GM12878 (cell line): ENCODE measurements around the gene PPARD. TPM values are rescaled to one million over a fixed set of nuclear protein-coding genes. Genes with fewer than 3 reads are reported as not detected.

Experiments
- ATAC-seq: fragments of 200-7000 bp; cut with Tn5 transposase; 3 replicates; pipeline ENCODE4 v1.9.1; 2020; ENCODE audit warnings: mild to moderate bottlenecking, moderate library complexity
- BruUV-seq: library from RNA; stranded (reverse); fragments of 400-500 nt; replicated peaks from 2 replicates; lab custom pipeline; 2021; lab: Mats Ljungman, UMichigan
- CTCF ChIA-PET: fragments of 300-600 bp; sonication (Branson Sonifier 250); formaldehyde crosslinking; extraction: SDS; loops from one replicate; lab custom pipeline; 2021; ENCODE audit warnings: inconsistent platforms; lab: Yijun Ruan, JAX
- POLR2A ChIA-PET: fragments of 350-600 bp; formaldehyde crosslinking; extraction: SDS; loops from one replicate; lab custom pipeline; 2021; ENCODE audit warnings: inconsistent platforms; lab: Charles Lee
- RAD21 ChIA-PET: fragments of 300-600 bp; sonication (Branson Sonifier 250); formaldehyde crosslinking; loops from one replicate; lab custom pipeline; 2023; ENCODE audit warnings: antibody characterized with exemption; ENCODE audit not compliant: unreplicated experiment; lab: Charles Lee
- SMC1A ChIA-PET: fragments of 300-600 bp; sonication (Branson Sonifier 250); formaldehyde crosslinking; loops from one replicate; lab custom pipeline; 2023; ENCODE audit not compliant: unreplicated experiment, uncharacterized antibody; lab: Charles Lee
- DNase-seq: peaks from one replicate; pipeline ENCODE4 v3.0.0-alpha.2; 2011; ENCODE audit warnings: low read depth, low spot score
- FAIRE-seq: peaks from 3 replicates; lab custom pipeline; 2011; peaks lifted over from hg19 to GRCh38; lab: Jason Lieb, UNC
- H2AFZ ChIP-seq: 2 replicates; pipeline ENCODE4 v1.6.0; 2011; ENCODE audit warnings: low read depth, low read length, control low read depth; ENCODE audit not compliant: control insufficient read depth
- H3K27ac ChIP-seq: 2 replicates; pipeline ENCODE4 v1.5.1; 2011; ENCODE audit warnings: control low read depth; ENCODE audit not compliant: control insufficient read depth, insufficient read depth
- H3K27me3 ChIP-seq, 2 experiments: replicated peaks in 1 of 2; 2 replicates each; pipeline versions ENCODE4 v1.6.0 to v1.6.1; 2011; ENCODE audit warnings: low read length in 1 of 2; ENCODE audit not compliant: control insufficient read depth in 2 of 2, insufficient read depth in 2 of 2
- H3K36me3 ChIP-seq, 2 experiments: 2 replicates each; pipeline ENCODE4 v1.5.1; 2011; ENCODE audit warnings: low read length in 1 of 2; ENCODE audit not compliant: control insufficient read depth in 2 of 2, insufficient read depth in 2 of 2
- H3K4me1 ChIP-seq: 2 replicates; pipeline ENCODE4 v1.6.1; 2011; ENCODE audit warnings: mild to moderate bottlenecking, low read length, moderate library complexity, mixed read lengths; ENCODE audit not compliant: control insufficient read depth, insufficient read depth
- H3K4me2 ChIP-seq: 2 replicates; pipeline ENCODE4 v1.6.0; 2011; ENCODE audit warnings: control low read depth; ENCODE audit not compliant: control insufficient read depth, insufficient read depth
- H3K4me3 ChIP-seq: fragments of 200-600 bp; sonication (generic); 2 replicates; pipeline ENCODE4 v1.5.1; 2016
- H3K79me2 ChIP-seq: 2 replicates; pipeline ENCODE4 v1.6.0; 2011; ENCODE audit warnings: low read length; ENCODE audit not compliant: control insufficient read depth, insufficient read depth
- H3K9ac ChIP-seq: 2 replicates; pipeline ENCODE4 v1.8.0; 2011; ENCODE audit warnings: low read length, control low read depth, mixed read lengths; ENCODE audit not compliant: control insufficient read depth, insufficient read depth
- H3K9me3 ChIP-seq: replicated peaks from 3 replicates; pipeline ENCODE4 v1.5.1; 2011; ENCODE audit warnings: mild to moderate bottlenecking, low read length; ENCODE audit not compliant: control insufficient read depth, insufficient read depth
- H4K20me1 ChIP-seq: 2 replicates; pipeline ENCODE4 v1.6.0; 2011; ENCODE audit not compliant: control insufficient read depth, insufficient read depth
- BACH1 ChIP-seq: fragments of 450-650 bp; IDR thresholded peaks from 2 replicates; pipeline ENCODE4 v1.6.1; 2017; ENCODE audit warnings: mild to moderate bottlenecking, borderline replicate concordance
- CBX3 ChIP-seq: fragments of 200-600 bp; sonication (generic); IDR thresholded peaks from 2 replicates; pipeline ENCODE4 v1.6.1; 2016; ENCODE audit warnings: low read depth, borderline replicate concordance
- CEBPB ChIP-seq, 2 experiments: fragments of 150-350 bp in 1 of 2; IDR thresholded peaks; 2 replicates each; pipeline ENCODE4 v1.6.1; 2012 to 2014; ENCODE audit warnings: low read depth in 2 of 2, low read length in 2 of 2, borderline replicate concordance in 1 of 2, inconsistent platforms in 1 of 2
- KAT2A ChIP-seq: conservative IDR thresholded peaks from 2 replicates; pipeline ENCODE4 v1.6.1; 2011; ENCODE audit warnings: low read depth, low read length; ENCODE audit not compliant: control insufficient read depth
- KDM1A ChIP-seq: fragments of 200-600 bp; sonication (generic); IDR thresholded peaks from 2 replicates; pipeline ENCODE4 v1.6.1; 2016; ENCODE audit warnings: borderline replicate concordance
- PML ChIP-seq: IDR thresholded peaks from 2 replicates; pipeline ENCODE4 v1.6.1; 2012; ENCODE audit warnings: low read length, inconsistent platforms
- SIX5 ChIP-seq: IDR thresholded peaks from 2 replicates; pipeline ENCODE4 v1.6.1; 2011; ENCODE audit warnings: mild to moderate bottlenecking, low read depth, low read length, moderate library complexity; ENCODE audit not compliant: severe bottlenecking
- SMAD5 ChIP-seq: IDR thresholded peaks from 2 replicates; pipeline ENCODE4 v1.6.1; 2016; ENCODE audit warnings: antibody characterized with exemption, low read depth
- SMARCA5 ChIP-seq: fragments of 450-650 bp; IDR thresholded peaks from 2 replicates; pipeline ENCODE4 v1.6.1; 2017; ENCODE audit warnings: mild to moderate bottlenecking
- SPI1 ChIP-seq: IDR thresholded peaks from 2 replicates; pipeline ENCODE4 v1.6.1; 2011; ENCODE audit warnings: low read depth, mild to moderate bottlenecking, low read length, moderate library complexity, borderline replicate concordance; ENCODE audit not compliant: insufficient read depth
- SREBF1 ChIP-seq: IDR thresholded peaks from 2 replicates; pipeline ENCODE4 v1.6.1; 2012; ENCODE audit warnings: mild to moderate bottlenecking, low read length
- WGBS: methylation state at CpG from one replicate; pipeline ENCODE4 v1.1.6; 2016; ENCODE audit warnings: low lambda C conversion rate; ENCODE audit not compliant: insufficient replicate concordance, insufficient coverage; ENCODE audit errors: missing lambda C conversion rate; 5-methylcytosine and 5-hydroxymethylcytosine counted together
- in situ Hi-C: fragments of 300-500 bp; cut with MboI; formaldehyde crosslinking; loops from 9 replicates; pipeline ENCODE4 v1.14.3; 2018; ENCODE audit warnings: mixed read lengths
- intact Hi-C: fragments of 100-400 bp; cut with micrococcal nuclease; formaldehyde crosslinking; loops from one replicate; pipeline ENCODE4 v1.14.2; 2022; ENCODE audit not compliant: unreplicated experiment
- polyA plus RNA-seq, 11 experiments: library from polyadenylated mRNA; depleted of rRNA in 4 of 11; unstranded in 6 of 11; stranded (reverse) in 5 of 11; fragments of >200 nt; fragmentation: Nextera tagmentation in 4 of 11; fragmentation: Illumina TruSeq in 1 of 11; extraction: Ambion mirVana in 4 of 11; extraction: Trizol in 1 of 11; gene quantifications; 1 replicate in 1 of 11; 2 replicates in 10 of 11; pipeline versions ENCODE4 v1.2.1 to v1.2.3, GENCODE V29; 2011 to 2016; ENCODE audit warnings: inconsistent platforms in 2 of 11, missing spikeins in 2 of 11, low read depth in 1 of 11
- total RNA-seq, 4 experiments: library from RNA; depleted of rRNA in 3 of 4; stranded (reverse); fragments of >200 nt in 3 of 4; fragmentation: Illumina TruSeq in 1 of 4; extraction: Trizol in 1 of 4; gene quantifications; 2 replicates each; pipeline versions ENCODE4 v1.2.1 to v1.2.3, GENCODE V29; 2013 to 2021
- TF ChIP-seq, protein P1 (sequence below): fragments of 450-650 bp; IDR thresholded peaks from 2 replicates; pipeline ENCODE4 v1.6.1; 2016; ENCODE audit warnings: mild to moderate bottlenecking, moderate library complexity, borderline replicate concordance
- TF ChIP-seq, protein P2 (sequence below): IDR thresholded peaks from 2 replicates; pipeline ENCODE4 v1.6.1; 2011; ENCODE audit warnings: borderline replicate concordance, low read depth, mild to moderate bottlenecking, moderate library complexity, mixed read lengths, low read length; ENCODE audit not compliant: insufficient read depth; ENCODE audit errors: extremely low read length
- TF ChIP-seq, protein P3 (sequence below): fragments of 150-350 bp; IDR thresholded peaks from 2 replicates; pipeline ENCODE4 v1.6.1; 2014; ENCODE audit warnings: mild to moderate bottlenecking, low read depth, low read length
- TF ChIP-seq, protein P4 (sequence below): IDR thresholded peaks from 2 replicates; pipeline ENCODE4 v1.6.1; 2011; ENCODE audit warnings: mild to moderate bottlenecking, low read depth, low read length, moderate library complexity; ENCODE audit not compliant: insufficient replicate concordance

The PPARD gene
- total and polyA plus RNA-seq, 10 of the 15 experiments (the other 5 are each of a cell fraction or from before 2014, with no cell fraction given) = 0.05 to 12.6 (median 6.7) TPM

DNA sequence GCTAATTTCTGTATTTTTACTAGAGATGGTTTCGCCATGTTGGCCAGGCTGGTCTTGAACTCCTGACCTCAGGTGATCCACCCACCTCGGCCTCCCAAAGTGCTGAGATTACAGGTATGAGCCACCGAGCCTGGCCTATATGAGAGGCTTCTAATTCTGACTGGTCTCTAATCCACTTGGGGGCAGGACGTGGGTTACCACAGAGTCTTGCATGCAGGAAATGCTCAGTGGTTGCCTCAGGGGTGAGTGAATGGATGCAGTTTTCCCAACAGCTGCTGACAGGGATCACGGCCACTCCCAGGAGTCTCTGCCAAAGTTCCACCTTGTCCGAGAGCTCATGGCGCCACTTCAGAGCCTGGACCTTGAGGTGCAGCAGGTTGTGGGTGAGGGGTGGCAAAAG lies 103.3 kb downstream of the PPARD start (continued):
- TF ChIP-seq, protein P1, sequence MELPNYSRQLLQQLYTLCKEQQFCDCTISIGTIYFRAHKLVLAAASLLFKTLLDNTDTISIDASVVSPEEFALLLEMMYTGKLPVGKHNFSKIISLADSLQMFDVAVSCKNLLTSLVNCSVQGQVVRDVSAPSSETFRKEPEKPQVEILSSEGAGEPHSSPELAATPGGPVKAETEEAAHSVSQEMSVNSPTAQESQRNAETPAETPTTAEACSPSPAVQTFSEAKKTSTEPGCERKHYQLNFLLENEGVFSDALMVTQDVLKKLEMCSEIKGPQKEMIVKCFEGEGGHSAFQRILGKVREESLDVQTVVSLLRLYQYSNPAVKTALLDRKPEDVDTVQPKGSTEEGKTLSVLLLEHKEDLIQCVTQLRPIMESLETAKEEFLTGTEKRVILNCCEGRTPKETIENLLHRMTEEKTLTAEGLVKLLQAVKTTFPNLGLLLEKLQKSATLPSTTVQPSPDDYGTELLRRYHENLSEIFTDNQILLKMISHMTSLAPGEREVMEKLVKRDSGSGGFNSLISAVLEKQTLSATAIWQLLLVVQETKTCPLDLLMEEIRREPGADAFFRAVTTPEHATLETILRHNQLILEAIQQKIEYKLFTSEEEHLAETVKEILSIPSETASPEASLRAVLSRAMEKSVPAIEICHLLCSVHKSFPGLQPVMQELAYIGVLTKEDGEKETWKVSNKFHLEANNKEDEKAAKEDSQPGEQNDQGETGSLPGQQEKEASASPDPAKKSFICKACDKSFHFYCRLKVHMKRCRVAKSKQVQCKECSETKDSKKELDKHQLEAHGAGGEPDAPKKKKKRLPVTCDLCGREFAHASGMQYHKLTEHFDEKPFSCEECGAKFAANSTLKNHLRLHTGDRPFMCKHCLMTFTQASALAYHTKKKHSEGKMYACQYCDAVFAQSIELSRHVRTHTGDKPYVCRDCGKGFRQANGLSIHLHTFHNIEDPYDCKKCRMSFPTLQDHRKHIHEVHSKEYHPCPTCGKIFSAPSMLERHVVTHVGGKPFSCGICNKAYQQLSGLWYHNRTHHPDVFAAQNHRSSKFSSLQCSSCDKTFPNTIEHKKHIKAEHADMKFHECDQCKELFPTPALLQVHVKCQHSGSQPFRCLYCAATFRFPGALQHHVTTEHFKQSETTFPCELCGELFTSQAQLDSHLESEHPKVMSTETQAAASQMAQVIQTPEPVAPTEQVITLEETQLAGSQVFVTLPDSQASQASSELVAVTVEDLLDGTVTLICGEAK = no peak
- no peak for TF ChIP-seq SIX5
- no peak for TF ChIP-seq CEBPB (IDR thresholded peaks at IDR 0.05; ENCODE audit: borderline replicate concordance in 1 of 2, low read depth in 2 of 2, low read length in 2 of 2)
- TF ChIP-seq SPI1 = no peak
- TF ChIP-seq BACH1 = no peak
- no peak for TF ChIP-seq KAT2A
- TF ChIP-seq SREBF1 = no peak

DNA sequence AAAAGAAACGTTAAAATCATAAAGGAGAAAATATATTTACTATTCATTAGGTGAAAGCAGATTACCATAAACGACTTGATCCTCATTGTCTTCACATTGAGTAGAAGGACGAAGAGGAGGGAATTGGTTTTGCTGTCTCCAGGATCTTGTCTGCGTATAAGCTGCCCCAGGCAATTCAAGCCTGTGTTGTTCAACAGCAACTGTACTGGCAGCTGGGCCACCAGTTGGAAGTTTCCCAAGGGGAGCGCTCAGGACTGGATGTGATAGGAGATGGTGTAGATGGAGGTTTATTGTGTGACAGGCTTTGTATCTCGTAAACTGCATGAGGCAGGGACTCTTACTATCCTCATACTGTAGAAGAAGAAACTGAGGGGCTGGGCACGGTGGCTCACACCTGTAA lies 105.8 kb downstream of the PPARD start:
- DNase-seq = no peak
- in situ Hi-C loops (no loop called here), intact Hi-C loops (no loop called here)
- H3K4me1 ChIP-seq = peaks cover 5% of the 10 kb centered on the region
- no peaks in the 10 kb centered on the region for H3K36me3 ChIP-seq
- no peak overlapping the region for H3K9ac ChIP-seq
- ChIA-PET RAD21 (interaction anchor here (0.8 to 8.7 kb wide), 7 partner anchors 18 to 151 kb away, joined by 3 to 125 read pairs (median 4); partner anchors contain the start of genes DEF6 and PPARD), SMC1A (interaction anchor here (0.7 to 6.8 kb wide), 6 partner anchors 9 to 150 kb away, joined by 3 to 116 read pairs (median 14); partner anchors contain the start of genes DEF6 and PPARD), POLR2A (interaction anchor here (0.6 to 1.0 kb wide), 2 partner anchors 151 to 455 kb away, joined by 3 to 5 read pairs; partner anchors contain the start of gene DEF6), CTCF (interaction anchor here (1.0 to 6.5 kb wide), 11 partner anchors 14 to 154 kb away, joined by 3 to 177 read pairs (median 7); partner anchors contain the start of genes DEF6 and PPARD)
- no peak for FAIRE-seq
- H3K27ac ChIP-seq = no peak overlapping the region
- H3K79me2 ChIP-seq = peaks cover 4% of the 10 kb centered on the region
- H3K4me3 ChIP-seq = no peak overlapping the region
- no TSS peak for BruUV-seq
- no peak for ATAC-seq
- no peaks in the 10 kb centered on the region for H4K20me1 ChIP-seq
- H2AFZ ChIP-seq = no peak overlapping the region
- WGBS = 64% methylated on average over 7 of the region's 7 CpGs
- no peak overlapping the region for H3K4me2 ChIP-seq
- H3K27me3 ChIP-seq = 0 out of 4 replicates have a peak, but pooled peaks cover 0 to 3% of the 10 kb centered on the region in 2 experiments
- H3K9me3 ChIP-seq = no peaks in the 10 kb centered on the region
- TF ChIP-seq PML = no peak
- no peak for TF ChIP-seq CBX3
- no peak for TF ChIP-seq KDM1A
- TF ChIP-seq, protein P2, sequence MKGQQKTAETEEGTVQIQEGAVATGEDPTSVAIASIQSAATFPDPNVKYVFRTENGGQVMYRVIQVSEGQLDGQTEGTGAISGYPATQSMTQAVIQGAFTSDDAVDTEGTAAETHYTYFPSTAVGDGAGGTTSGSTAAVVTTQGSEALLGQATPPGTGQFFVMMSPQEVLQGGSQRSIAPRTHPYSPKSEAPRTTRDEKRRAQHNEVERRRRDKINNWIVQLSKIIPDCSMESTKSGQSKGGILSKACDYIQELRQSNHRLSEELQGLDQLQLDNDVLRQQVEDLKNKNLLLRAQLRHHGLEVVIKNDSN = no peak
- no peak for TF ChIP-seq SMARCA5
- TF ChIP-seq, protein P3, sequence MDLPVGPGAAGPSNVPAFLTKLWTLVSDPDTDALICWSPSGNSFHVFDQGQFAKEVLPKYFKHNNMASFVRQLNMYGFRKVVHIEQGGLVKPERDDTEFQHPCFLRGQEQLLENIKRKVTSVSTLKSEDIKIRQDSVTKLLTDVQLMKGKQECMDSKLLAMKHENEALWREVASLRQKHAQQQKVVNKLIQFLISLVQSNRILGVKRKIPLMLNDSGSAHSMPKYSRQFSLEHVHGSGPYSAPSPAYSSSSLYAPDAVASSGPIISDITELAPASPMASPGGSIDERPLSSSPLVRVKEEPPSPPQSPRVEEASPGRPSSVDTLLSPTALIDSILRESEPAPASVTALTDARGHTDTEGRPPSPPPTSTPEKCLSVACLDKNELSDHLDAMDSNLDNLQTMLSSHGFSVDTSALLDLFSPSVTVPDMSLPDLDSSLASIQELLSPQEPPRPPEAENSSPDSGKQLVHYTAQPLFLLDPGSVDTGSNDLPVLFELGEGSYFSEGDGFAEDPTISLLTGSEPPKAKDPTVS = no peak
- TF ChIP-seq, protein P4, sequence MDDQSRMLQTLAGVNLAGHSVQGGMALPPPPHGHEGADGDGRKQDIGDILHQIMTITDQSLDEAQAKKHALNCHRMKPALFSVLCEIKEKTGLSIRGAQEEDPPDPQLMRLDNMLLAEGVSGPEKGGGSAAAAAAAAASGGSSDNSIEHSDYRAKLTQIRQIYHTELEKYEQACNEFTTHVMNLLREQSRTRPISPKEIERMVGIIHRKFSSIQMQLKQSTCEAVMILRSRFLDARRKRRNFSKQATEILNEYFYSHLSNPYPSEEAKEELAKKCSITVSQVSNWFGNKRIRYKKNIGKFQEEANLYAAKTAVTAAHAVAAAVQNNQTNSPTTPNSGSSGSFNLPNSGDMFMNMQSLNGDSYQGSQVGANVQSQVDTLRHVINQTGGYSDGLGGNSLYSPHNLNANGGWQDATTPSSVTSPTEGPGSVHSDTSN = no peak
- TF ChIP-seq SMAD5 = no peak
